ENCODE data around the gene TRAF5.

The TRAF5 gene

GRCh38 chr1:211369640-211370039 is 43.0 kb downstream of the TRAF5 start:
- ChIA-PET POLR2A (no interaction called here), CTCF (interaction anchor here (1.6 to 2.4 kb wide), 3 partner anchors 13 to 144 kb away, joined by 3 to 11 read pairs (median 5); no protein-coding TSS in a partner anchor)
- TF ChIP-seq CTCF (IDR thresholded peaks at IDR 0.05; ENCODE audit: insufficient read depth, low read length, missing control alignments) = no peak
- no peak for DNase-seq (ENCODE audit: low read depth, low spot score)
- H3K4me3 ChIP-seq (ENCODE audit: low read depth, low read length) = no peak overlapping the region

- H3K4me3 ChIP-seq (ENCODE audit: low read depth, low read length) = no peak overlapping the region
- CTCF ChIA-PET = no interaction called here
- no peak for TF ChIP-seq CTCF (IDR thresholded peaks at IDR 0.05; ENCODE audit: insufficient read depth, low read length, missing control alignments)
- POLR2A ChIA-PET = no interaction called here
- no peak for DNase-seq (ENCODE audit: low read depth, low spot score)
These were observed 44.0 kb downstream of the TRAF5 start for GRCh38 chr1:211370669-211371068.

- no peak overlapping the region for H3K4me3 ChIP-seq (ENCODE audit: low read depth, low read length)
- CTCF ChIA-PET = no interaction called here
- DNase-seq (ENCODE audit: low read depth, low spot score) = no peak
- POLR2A ChIA-PET = no interaction called here
- TF ChIP-seq CTCF (IDR thresholded peaks at IDR 0.05; ENCODE audit: insufficient read depth, low read length, missing control alignments) = no peak
These were observed 44.9 kb downstream of the TRAF5 start for GRCh38 chr1:211371406-211372105.

GRCh38 chr1:211372463-211372862 is 45.8 kb downstream of the TRAF5 start:
- CTCF ChIA-PET = no interaction called here

GRCh38 chr1:211375146-211375818 is 48.6 kb downstream of the TRAF5 start:
- DNase-seq (ENCODE audit: low read depth, low spot score) = no peak
- no peak for TF ChIP-seq CTCF (IDR thresholded peaks at IDR 0.05; ENCODE audit: insufficient read depth, low read length, missing control alignments)
- H3K4me3 ChIP-seq (ENCODE audit: low read depth, low read length) = no peak overlapping the region
- ChIA-PET POLR2A (no interaction called here), CTCF (no interaction called here)

More at GRCh38 chr1:211372463-211372862, 45.8 kb downstream of the TRAF5 start:
- no peak for TF ChIP-seq CTCF (IDR thresholded peaks at IDR 0.05; ENCODE audit: insufficient read depth, low read length, missing control alignments)
- DNase-seq (ENCODE audit: low read depth, low spot score) = no peak
- POLR2A ChIA-PET = no interaction called here
- no peak overlapping the region for H3K4me3 ChIP-seq (ENCODE audit: low read depth, low read length)

- H3K4me3 ChIP-seq (ENCODE audit: low read depth, low read length) = no peak overlapping the region
- no peak for DNase-seq (ENCODE audit: low read depth, low spot score)
- TF ChIP-seq CTCF (IDR thresholded peaks at IDR 0.05; ENCODE audit: insufficient read depth, low read length, missing control alignments) = no peak
- POLR2A ChIA-PET = no interaction called here
- CTCF ChIA-PET = no interaction called here
These were observed 49.3 kb downstream of the TRAF5 start for GRCh38 chr1:211375949-211376348.
